Activated naive CD8-positive, alpha-beta T cell treated with anti-CD3 and anti-CD28 coated beads, Interleukin-2, amount 50 U/mL, for 24 hours (primary cell): ENCODE data around the gene BTNL3.

Experiments used
- ATAC-seq: fragments of 150-1000 bp; cut with Tn5 transposase; one replicate; pipeline ENCODE4 v1.10.0; 2021
- DNase-seq: peaks from one replicate; pipeline ENCODE4 v3.0.0; 2021
- H3K27ac Mint-ChIP-seq: one replicate; pipeline ENCODE4 v1.8.0; 2021; ENCODE audit warnings: mild to moderate bottlenecking, mixed read lengths
- H3K27me3 Mint-ChIP-seq: one replicate; pipeline ENCODE4 v1.8.0; 2021; ENCODE audit warnings: mixed read lengths
- H3K36me3 Mint-ChIP-seq: one replicate; pipeline ENCODE4 v1.8.0; 2021; ENCODE audit warnings: low read depth, mixed read lengths
- H3K4me1 Mint-ChIP-seq: one replicate; pipeline ENCODE4 v1.8.0; 2021; ENCODE audit warnings: mixed read lengths
- H3K4me3 Mint-ChIP-seq: one replicate; pipeline ENCODE4 v1.8.0; 2021; ENCODE audit warnings: mild to moderate bottlenecking, moderate library complexity, mixed read lengths
- H3K9me3 Mint-ChIP-seq: one replicate; pipeline ENCODE4 v1.8.0; 2021; ENCODE audit warnings: mixed read lengths

Gene BTNL3

GRCh38 chr5:181050016-181050415 is 61.4 kb downstream of the BTNL3 start:
- ATAC-seq (no peak), DNase-seq (no peak)
- Mint-ChIP-seq H3K36me3 (peaks cover 4% of the 10 kb centered on the region), H3K27ac (no peak overlapping the region), H3K9me3 (no peaks in the 10 kb centered on the region), H3K27me3 (peaks cover 54% of the 10 kb centered on the region), H3K4me1 (peaks cover 10% of the 10 kb centered on the region), H3K4me3 (no peak overlapping the region)

- Mint-ChIP-seq H3K9me3 (no peaks in the 10 kb centered on the region), H3K27ac (no peak overlapping the region), H3K4me1 (peaks cover 10% of the 10 kb centered on the region), H3K27me3 (peaks cover 74% of the 10 kb centered on the region), H3K4me3 (peak overlapping the region; percentile 53), H3K36me3 (peaks cover 4% of the 10 kb centered on the region)
- DNase-seq = no peak
- ATAC-seq = no peak
Measured at GRCh38 chr5:181051841-181052671, 63.4 kb downstream of the BTNL3 start.

GRCh38 chr5:181052672-181053487 is 64.2 kb downstream of the BTNL3 start:
- H3K27me3 Mint-ChIP-seq = peaks cover 78% of the 10 kb centered on the region
- H3K9me3 Mint-ChIP-seq = no peaks in the 10 kb centered on the region
- ATAC-seq = no peak
- peaks cover 4% of the 10 kb centered on the region for H3K36me3 Mint-ChIP-seq
- peak; percentile 25 for DNase-seq
- peak overlapping the region; percentile 63 for H3K4me3 Mint-ChIP-seq
- H3K27ac Mint-ChIP-seq = no peak overlapping the region
- H3K4me1 Mint-ChIP-seq = peaks cover 10% of the 10 kb centered on the region

GRCh38 chr5:181053488-181054121 is 65.0 kb downstream of the BTNL3 start:
- peaks cover 81% of the 10 kb centered on the region for H3K27me3 Mint-ChIP-seq
- peaks cover 10% of the 10 kb centered on the region for H3K4me1 Mint-ChIP-seq
- H3K36me3 Mint-ChIP-seq = peaks cover 4% of the 10 kb centered on the region
- H3K4me3 Mint-ChIP-seq = peak overlapping the region; percentile 63
- H3K27ac Mint-ChIP-seq = no peak overlapping the region
- no peaks in the 10 kb centered on the region for H3K9me3 Mint-ChIP-seq
- ATAC-seq = no peak
- no peak for DNase-seq

DNA sequence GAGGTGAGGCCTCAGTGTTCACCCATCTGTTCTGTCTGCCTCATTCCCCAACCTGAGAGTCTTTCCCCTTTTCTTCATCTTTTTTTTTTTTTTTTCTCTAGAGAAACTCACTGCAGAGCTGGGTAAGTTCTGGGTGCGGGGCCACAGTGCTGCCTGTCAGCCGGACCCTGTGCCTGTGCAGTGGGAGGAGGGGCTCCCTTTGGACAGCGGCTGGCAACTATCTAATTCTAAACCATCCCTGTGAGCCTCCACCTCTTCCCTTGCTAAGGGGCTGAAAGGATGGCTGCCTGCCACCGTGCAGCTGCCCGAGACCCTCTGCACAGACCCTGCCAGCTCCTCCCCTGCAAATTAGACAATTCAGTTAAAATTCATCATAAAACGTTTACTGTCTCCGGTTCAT is 65.5 kb downstream of the BTNL3 start:
- ATAC-seq (no peak), DNase-seq (no peak)
- H3K27me3 Mint-ChIP-seq = peaks cover 85% of the 10 kb centered on the region
- no peak overlapping the region for H3K27ac Mint-ChIP-seq
- peaks cover 4% of the 10 kb centered on the region for H3K36me3 Mint-ChIP-seq
- H3K9me3 Mint-ChIP-seq = no peaks in the 10 kb centered on the region
- peak overlapping the region; percentile 45 for H3K4me3 Mint-ChIP-seq
- peaks cover 10% of the 10 kb centered on the region for H3K4me1 Mint-ChIP-seq

DNA sequence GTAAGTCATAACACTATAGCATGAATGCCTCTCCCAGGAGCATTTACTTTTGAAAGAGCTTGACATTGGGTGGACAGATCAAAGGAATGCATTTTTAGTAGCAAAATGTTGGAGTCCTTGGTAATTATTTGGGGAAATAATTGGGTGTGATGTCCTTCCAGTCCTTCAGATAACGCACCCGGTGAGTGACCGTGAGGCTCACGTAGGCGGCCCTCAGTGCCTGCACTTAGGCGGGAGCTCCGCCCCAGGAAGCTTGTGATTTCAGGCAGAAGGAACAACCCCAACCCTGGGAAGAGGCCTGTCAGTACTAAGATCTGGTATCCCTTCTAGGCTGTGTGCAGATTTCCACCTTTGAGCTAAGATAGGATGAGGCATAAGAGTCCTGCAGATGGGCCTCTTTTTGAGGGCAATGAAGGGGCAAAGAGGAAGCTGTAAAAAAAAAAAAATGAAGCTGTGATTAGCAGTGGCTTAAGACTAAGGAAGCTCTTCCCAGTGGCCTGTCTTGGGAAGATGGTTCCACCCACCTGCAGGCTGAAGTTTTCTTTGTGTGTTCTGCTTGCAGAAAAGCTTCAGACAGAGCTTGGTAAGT is 66.3 kb downstream of the BTNL3 start:
- Mint-ChIP-seq H3K27me3 (peaks cover 86% of the 10 kb centered on the region), H3K9me3 (no peaks in the 10 kb centered on the region), H3K4me1 (peaks cover 10% of the 10 kb centered on the region), H3K36me3 (peaks cover 4% of the 10 kb centered on the region), H3K4me3 (no peak overlapping the region), H3K27ac (no peak overlapping the region)
- ATAC-seq (no peak), DNase-seq (no peak)
